Gastrocnemius medialis (tissue), 4 donors: ENCODE measurements around the gene NARF.

Experiments
- POLR2A ChIP-seq, 2 donors: fragments of 450-650 bp; IDR thresholded peaks; one replicate each; pipeline ENCODE4 v1.6.1; 2017; ENCODE audit warnings: antibody characterized with exemption in 2 of 2, mild to moderate bottlenecking in 2 of 2, moderate library complexity in 2 of 2
- TF ChIP-seq, protein P1 (sequence below), 5 experiments: fragments of 450-650 bp in 3 of 5; fragments of 200-600 bp in 2 of 5; sonication (generic) in 2 of 5; IDR thresholded peaks in 4 of 5; conservative IDR thresholded peaks in 1 of 5; 1 replicate in 4 of 5; 2 replicates in 1 of 5; pipeline ENCODE4 v1.5.1; 2016 to 2019; ENCODE audit warnings: antibody characterized with exemption in 5 of 5, mild to moderate bottlenecking in 3 of 5, moderate library complexity in 3 of 5

DNA sequence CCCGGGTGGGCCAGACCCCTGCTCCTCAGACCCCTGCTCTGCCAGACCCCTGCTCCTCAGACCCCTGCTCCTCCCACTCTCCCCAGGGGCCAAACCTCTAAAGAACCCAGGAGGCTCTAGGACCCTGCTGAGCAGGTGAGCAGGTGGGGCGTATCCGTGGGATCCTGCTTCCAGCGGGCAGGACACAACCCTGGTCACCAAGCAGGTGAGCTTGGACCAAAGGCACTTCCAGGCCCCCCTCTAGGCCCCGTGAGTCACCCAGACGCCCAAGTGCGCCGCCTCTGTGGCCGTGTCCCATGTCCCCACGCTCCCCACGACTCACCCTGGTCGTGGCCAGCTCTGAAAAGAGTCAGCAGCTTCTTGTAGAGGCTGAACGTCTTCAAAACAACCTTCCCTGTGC lies 13.0 kb upstream of the NARF start:
- TF ChIP-seq, protein P1, sequence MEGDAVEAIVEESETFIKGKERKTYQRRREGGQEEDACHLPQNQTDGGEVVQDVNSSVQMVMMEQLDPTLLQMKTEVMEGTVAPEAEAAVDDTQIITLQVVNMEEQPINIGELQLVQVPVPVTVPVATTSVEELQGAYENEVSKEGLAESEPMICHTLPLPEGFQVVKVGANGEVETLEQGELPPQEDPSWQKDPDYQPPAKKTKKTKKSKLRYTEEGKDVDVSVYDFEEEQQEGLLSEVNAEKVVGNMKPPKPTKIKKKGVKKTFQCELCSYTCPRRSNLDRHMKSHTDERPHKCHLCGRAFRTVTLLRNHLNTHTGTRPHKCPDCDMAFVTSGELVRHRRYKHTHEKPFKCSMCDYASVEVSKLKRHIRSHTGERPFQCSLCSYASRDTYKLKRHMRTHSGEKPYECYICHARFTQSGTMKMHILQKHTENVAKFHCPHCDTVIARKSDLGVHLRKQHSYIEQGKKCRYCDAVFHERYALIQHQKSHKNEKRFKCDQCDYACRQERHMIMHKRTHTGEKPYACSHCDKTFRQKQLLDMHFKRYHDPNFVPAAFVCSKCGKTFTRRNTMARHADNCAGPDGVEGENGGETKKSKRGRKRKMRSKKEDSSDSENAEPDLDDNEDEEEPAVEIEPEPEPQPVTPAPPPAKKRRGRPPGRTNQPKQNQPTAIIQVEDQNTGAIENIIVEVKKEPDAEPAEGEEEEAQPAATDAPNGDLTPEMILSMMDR (IDR thresholded peaks at IDR 0.05 in 4 of 5, conservative IDR thresholded peaks at IDR 0.05 in 1 of 5) = no peak
- TF ChIP-seq POLR2A (IDR thresholded peaks at IDR 0.05) = no peak
